ENCODE results near the gene PFKM.
"Not testable (repeated sequence)": the region's sequence is repeated elsewhere in the genome, so short reads cannot be mapped to it uniquely, and the experiment has no call there.

Gene PFKM

GRCh38 chr12:48119078-48119833 lies at the start of gene PFKM:
Gene PFKM (plus strand): TSS chr12:48119364. CDS start chr12:48122775, 3,411 bp downstream.
- DNase-seq = peak; percentile 74 to 78

- no peak for DNase-seq
These were observed 49.1 kb upstream of the PFKM start for GRCh38 chr12:48070033-48070432.

- DNase-seq = no peak
These were observed 48.4 kb upstream of the PFKM start for GRCh38 chr12:48070731-48071130.

- no peak for DNase-seq
These were observed 47.4 kb upstream of the PFKM start for GRCh38 chr12:48071808-48072207.

DNA sequence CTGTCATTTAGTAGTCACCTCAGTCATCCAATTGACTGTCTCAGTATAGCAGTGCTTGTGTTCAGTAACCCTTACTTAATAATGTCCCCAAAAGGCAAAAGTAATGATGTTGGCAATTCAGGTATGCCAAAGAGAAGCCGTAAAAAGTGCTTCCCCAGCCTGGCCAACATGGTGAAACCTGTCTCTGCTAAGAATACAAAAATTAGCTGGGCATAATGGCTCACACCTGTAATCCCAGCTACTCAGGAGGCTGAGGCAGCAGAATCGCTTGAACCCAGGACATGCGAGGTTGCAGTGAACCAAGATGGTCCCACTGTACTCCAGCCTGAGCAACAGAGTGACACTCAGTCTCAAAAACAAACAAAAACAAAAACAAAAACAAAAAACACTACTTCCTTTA lies 46.9 kb upstream of the PFKM start:
- DNase-seq = no peak

DNA sequence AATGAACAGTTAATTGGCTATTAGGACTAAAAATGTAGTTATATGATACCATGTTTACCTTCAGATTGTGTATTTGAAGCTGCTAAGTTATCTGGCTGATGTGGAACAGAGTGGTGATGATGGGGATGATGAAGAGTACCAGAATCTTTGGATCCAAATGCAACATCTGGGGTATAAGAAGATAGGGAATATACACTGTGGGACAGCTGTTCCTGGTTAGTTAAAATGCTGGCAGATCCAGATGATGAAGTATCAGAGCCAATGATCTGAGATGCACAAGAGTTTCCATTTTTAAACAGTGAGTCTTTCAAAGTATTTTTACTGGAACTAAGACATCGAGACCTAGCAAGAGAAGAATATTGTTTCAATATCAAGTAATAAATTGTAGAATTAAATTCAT lies 44.9 kb upstream of the PFKM start:
- no peak for DNase-seq

DNA sequence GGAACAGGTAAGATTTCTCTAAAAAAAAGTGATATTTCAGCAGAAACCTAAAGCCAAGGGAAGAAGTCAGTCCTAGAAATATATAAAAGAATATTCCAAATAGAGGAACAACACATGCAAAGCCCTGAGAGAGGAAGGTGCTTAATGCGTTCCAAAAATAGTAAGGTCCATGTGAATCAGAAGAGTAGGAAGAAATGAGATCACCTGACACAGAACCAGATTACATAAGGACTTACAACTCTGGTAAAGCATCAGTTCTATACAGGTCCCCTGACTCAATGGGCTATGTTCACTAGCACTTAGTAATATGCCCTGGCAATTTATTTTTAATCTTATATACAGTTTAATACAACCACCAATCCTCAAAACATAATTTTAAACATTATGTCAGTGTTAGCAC lies 43.3 kb upstream of the PFKM start:
- DNase-seq = no peak

GRCh38 chr12:48077111-48077510 lies 42.1 kb upstream of the PFKM start:
- DNase-seq = no peak

GRCh38 chr12:48078901-48079300 lies 40.3 kb upstream of the PFKM start:
- no peak for DNase-seq

GRCh38 chr12:48080285-48080684 lies 38.9 kb upstream of the PFKM start:
- no peak for DNase-seq

DNA sequence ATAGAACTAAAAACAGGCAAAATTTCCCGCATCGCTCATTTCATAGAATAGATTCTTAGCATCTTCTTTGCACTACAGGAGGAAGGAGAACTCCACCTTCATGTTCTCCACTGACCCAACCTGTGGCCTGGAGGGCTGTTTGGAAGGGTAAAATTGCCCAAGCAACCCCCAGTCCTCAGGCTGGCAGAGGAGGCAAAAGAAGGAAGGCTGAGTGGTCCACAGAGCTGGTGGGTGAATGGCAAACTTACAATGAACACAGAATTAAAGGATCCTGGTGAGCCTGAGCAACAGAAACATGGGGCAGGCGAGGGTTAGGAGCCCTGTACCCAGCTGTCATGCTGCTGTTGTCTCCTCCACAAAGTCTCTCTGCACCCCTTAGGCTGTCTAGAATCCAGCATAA lies 38.3 kb upstream of the PFKM start:
- DNase-seq = no peak

DNA sequence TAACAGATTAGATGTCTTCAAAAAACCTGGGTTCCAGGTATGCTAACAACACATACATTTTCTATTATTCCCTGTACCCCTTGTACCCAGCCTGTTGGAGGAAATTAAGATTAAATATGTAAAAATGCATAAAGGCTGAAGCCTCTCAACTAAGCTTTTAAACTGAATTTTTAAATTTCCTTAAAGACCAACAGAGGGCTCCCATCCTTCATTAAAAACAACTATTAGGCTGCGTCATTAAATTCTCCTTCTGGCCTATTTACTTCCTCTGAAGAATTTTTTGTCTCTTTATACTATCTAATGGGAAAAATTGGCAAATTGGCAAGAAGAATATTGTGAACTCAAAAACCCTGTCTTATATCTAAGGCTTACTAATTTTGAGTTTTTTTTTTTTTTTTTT lies 35.1 kb upstream of the PFKM start:
- no peak for DNase-seq

- no peak for DNase-seq
These were observed 34.2 kb upstream of the PFKM start for GRCh38 chr12:48084841-48085460.

DNA sequence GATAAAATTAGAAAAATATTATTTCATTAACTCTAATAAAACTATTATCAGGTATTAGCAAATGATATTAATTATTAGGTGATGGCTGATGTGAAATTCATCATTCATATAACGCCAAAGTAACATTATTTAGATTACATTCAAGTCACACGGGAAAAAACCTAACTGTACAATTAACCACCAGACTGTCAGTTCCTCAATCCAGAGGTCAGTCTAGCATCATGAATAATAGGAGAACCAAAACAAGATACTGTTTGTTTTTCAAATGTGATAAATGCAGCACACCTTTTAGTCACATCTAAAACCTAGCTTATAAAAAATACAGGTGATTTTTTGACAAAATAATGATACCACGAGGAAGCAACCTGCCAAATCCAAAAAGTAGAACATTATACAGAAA lies 32.8 kb upstream of the PFKM start:
- DNase-seq = no peak

DNA sequence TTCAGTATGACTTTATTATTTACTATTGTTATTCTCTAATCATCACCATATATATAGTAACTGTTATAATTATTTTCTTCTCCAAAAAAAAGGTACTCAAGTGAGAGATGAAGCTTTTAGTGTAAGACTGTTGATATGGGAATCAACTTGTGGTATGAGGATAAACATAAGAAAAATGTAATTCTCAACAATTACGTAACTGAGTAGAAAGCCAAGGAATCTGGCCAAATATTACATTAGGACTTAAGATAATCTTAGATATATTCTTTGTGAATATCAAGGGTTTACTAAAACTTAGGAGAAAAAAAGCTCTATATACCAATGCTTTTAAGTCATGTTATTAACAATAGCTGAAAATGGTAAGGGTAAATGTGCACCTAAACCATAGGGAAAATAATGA lies 26.6 kb upstream of the PFKM start:
- DNase-seq = no peak

GRCh38 chr12:48104531-48104930 lies 14.6 kb upstream of the PFKM start:
- no peak for DNase-seq

DNA sequence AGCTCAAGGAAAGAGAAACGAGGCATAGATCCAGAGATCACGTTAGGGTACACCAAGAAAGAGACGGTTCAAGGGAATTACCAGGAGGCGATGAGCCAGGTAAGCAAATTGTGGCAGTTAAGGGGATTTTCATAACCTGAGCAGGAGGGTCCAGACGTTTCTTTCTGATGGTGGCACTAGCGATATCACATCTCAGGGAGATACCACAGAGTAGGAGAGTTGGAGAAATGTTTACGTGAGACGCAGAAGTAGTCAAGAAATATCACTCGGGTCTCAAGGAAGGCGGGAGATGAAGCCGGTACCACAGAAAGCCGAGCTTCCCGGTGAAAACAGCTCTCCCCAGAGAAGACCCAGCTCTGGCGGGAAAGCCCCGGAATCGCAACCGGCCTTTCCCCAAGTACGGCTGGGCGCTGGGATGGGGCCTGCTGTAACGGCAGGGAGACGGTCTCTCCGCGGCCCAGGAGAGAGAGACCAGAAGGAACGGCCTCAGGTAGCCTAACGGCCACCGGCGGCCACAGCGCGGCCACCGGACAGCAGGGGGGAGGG lies 13.8 kb upstream of the PFKM start:
- DNase-seq = peak; percentile 53 to 55

DNA sequence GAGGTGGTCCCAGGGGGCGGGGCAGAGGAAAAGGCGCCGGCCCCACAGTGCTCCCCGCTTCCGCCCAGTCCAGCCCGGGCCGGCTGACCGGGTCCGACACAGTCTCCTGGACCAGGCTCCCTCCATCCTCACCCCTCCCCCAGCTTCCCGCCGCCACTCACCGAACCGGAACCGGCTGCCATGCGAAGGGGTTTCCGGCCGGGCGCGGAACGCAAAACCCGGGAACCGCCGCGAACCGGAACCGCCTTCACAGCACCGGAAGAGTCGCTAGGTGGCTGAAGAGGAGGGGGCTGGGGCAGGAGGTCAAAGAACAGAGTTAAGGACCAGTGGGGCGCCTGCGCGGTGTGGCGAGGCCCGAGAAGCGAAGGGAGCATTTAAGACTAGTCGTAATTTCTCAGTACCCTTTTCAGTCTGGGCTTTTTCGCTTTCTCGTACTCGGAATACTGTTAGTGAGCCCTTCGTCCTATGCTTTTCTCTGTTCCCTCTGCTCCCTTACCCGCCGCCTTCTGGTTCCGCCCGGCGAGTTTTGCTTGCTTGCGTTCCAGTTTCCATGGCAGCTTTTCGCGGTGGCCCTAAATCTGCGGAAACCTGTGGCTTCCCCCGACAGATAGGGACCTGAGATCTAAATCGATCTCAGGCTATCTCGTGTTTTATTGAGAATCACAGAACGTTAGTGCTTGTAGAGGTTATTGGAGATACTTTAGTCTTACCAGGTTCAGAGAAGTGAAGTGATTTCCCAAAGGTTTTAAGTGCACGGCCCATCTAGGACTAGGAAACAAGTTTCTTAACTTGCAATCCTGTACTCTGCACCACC lies 13.1 kb upstream of the PFKM start, which contains the start of gene SENP1:
Gene SENP1 (minus strand): TSS at position 213 of the 814 bp plus-strand sequence. CDS start 4,607 bp downstream, outside the sequence.
- DNase-seq = peak; percentile 94

DNA sequence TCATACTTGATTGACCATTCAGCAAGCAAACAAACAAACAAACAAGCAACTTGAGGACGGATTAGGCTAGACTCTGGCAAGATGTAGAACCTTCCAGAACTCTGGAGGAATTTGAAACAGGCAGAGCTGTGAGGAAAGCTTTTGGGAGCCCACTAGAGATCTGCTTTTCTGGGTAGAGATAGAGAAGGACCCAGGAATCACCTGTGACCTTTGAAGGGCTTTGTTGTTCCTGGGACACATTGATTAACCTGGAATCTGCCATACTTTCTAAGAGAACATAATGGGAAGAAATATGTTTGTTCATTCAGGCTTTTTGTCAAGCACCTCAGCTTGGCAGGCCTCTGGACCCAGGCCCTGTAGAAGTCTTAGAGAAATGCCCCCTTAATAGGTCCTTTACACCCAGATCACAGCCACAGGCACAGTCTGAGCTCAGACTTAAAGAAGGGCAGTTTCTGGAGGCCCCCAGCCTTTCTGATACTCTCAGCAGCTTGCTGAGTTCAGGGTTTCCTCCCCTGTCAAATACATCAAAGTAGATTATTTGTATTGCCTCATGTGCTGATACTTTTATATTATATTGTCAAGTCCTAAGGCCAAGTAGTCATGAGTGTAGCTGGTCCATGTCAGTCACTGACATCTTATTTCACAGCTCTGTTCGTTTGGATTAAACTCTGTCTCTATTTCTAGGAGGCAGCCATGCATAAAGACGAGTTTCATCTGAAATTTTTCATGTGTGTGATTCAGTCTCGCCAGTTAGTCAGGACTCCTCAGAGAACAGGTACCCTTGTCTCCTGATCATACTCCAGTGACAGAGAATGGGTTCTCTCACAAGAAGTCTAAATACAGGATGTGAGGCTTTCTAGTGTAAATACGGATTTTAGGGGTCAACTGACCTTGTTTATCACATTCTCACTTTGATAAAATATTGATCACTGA lies 12.2 kb upstream of the PFKM start:
- no peak for DNase-seq

DNA sequence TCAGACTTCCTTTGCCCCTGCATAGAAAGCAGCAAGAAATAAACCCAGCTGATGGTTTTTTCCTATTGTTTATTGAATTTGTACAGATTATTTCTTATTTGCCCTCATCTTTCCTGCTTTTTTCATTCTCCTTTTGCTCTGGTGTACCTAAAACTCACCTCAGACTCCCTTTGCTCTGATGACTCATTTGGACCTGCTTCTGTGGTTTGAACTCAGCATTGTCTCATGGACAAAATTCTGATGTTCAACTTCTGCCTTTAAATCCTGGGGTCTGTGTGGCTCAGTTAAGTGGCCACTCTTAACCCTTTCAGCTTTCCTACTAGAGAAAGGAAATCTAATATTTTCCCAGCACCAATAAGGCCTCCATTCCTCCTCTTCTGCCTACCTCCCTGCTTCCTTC lies 9.7 kb upstream of the PFKM start:
- no peak for DNase-seq

DNA sequence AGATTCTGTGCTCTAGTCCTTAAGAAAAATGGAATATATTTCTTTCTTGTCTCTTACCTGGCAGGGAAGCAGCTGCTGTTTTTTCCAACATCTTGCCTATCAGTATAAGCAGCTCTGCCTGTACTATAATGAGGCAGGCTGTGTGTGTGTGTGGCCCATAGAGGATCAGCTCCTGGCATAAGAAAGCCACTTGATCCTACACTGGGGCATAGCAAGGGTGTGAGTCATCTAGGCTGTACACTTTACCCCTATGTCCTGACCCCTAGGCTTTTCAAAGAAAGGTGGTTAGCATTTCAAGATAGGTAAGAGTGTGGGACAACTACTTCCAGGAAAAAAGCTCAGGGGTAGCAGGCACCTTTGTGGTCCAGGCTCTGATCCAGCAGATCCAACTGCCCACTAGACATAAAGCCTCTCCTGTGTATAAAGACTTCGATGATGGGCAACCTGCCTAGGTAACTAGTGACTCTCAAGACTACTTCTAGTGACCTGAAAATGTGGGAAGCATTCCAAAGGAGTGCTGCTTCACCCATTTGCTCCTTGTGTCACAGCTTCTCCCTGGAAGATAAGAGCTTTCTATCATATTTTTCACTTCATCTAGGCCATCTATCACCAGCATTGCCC lies 8.4 kb upstream of the PFKM start:
- no peak for DNase-seq

- DNase-seq = not testable (repeated sequence)
These were observed 7.9 kb upstream of the PFKM start for GRCh38 chr12:48111312-48111693.

Measured in stimulated activated CD4-positive, alpha-beta T cell treated with anti-CD3 and anti-CD28 coated beads, Interleukin-2, amount 100 ng/mL, for 24 hours (primary cell).